CD4-positive, alpha-beta T cell treated with Interleukin-12 subunit alpha and Interleukin-12 subunit beta, for 1 hour (primary cell): ENCODE results near the gene SASH3.

ENCODE experiments used
- DNase-seq: peaks from one replicate; pipeline ENCODE4 v3.0.0-alpha.2; 2020

The SASH3 gene

DNA sequence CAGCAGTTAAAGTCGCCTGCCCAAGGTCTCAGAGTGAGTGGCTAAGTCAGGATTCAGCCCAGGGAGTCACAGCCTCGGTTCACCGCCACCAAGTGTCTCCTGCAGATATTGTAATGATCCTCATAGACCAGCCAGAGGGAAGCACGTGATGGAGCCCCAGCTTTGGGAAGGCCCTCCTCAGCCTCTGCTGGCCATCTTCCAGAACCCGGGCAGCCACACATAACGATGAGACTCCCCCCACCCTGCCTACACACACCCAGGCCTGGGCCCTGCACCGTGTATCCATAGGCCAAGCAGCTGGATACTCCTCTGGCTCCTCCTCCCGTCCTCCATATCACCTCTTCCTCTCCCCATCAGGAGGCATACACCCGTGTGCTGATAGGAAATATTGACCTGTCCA is 19.6 kb upstream of the SASH3 start:
- no peak for DNase-seq

DNA sequence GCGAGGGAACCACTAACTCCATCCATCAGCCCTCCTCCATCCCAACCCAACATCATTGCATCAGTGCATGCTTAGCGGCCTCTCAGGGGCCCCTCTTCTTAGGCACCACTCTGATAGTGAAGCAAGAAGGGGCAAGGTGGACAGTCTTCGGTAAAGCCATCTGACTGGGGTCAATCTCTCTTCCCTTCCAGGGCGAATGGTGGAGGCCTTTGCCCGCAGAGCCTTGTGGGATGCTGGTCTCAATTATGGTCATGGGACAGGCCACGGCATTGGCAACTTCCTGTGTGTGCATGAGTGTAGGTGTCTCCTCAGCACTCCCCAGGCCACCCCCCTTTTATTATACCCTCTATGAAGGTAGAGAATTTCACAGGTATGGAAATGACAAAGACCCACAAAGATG is 18.8 kb upstream of the SASH3 start:
- DNase-seq = no peak

- DNase-seq = no peak
These were observed 18.2 kb upstream of the SASH3 start for GRCh38 chrX:129761596-129761995.

GRCh38 chrX:129762448-129762847 is 17.3 kb upstream of the SASH3 start:
- DNase-seq = no peak

DNA sequence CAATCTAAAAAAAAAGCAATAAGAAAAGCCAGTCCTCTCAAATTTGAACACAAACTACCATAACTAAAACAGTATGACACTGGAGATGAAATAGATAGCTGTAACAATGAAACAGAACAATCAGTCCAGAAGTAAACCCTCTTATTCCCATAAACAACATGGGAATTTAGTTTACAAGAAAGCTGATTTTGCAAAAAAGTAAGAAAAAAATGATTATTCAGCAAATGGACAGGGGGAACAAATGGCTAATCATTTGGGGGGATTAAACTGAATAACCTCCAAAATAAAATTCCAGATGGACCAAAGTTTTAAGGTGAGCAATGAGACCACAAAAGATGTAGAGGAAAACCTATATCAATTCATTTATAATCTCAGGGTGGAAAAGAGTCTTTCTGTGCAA is 16.1 kb upstream of the SASH3 start:
- no peak for DNase-seq

- no peak for DNase-seq
These were observed 11.6 kb upstream of the SASH3 start for GRCh38 chrX:129768186-129768585.

DNA sequence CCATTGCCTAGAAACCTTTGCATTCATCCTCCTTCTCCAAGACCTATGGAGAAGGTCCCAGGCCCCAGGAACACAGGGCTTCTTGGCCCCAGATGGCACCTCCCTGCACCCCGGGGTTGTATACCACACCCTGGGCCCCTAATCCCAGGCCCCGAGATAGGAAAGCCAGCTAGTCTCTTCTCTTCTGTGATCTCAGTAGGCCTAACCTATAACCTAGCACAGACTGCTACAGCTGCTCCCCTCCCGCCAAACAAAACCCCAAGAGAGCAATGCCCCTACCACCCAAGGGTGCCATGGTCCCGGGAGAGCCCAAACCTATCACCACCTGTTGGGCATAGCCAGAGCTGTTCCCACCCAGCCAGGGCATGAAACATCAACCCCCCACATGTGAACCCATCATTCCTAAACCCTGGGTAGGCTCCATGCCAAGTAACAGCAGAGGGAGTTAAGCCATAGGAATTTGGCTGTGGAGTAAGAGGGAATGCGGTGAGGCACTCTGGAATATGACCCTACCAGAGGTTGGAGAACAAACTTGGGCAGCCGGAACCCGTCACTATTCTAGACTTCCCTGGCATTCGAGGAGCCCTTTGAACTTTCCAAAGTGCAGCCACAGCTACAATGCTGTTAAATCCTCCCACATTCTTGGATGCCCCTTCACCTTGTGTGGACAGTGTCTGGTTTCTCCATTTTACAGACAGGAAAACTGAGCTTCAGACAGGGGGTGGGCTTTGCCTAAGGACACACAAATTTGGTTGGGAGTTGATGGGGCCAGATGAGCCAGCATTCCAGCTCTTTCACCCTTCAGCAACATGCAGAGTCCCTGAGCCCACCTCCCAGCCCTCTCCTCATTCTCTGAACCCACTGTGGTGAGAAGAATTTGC is 10.9 kb upstream of the SASH3 start:
- DNase-seq = no peak

- DNase-seq = peak; percentile 81
These were observed 10.1 kb upstream of the SASH3 start for GRCh38 chrX:129769467-129770154.

GRCh38 chrX:129771266-129771995 is 8.3 kb upstream of the SASH3 start:
- DNase-seq = peak; percentile 52

DNA sequence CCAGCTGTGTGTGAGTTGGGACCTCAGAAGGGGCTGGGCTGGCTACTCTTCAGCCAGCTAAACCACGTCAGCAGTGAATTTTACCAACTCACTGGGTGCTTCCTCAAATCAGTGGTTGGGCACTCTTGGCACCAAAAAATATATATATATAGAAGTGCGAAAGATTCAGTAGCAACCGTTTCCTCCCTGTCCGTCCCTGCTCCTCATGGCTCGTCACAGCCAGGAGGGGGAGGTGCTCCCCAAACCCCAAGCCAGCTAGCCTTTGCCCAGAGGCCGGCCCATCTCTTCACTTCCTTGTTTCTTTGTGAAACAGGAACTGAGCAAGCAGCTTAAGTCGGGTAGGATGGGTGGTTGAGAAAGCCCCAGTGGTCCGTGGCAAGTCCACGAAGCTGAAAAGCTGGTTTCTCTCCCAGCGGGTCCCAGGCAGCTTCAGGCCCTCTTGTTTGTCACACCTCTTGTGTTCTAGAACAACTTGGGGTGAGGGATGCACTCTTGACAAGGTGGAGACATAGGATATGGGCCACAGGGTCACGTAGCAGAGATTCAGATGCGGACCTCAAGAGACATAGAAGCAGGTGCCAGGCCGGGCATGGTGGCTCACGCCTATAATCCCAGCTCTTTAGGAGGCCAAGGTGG is 6.8 kb upstream of the SASH3 start:
- DNase-seq = peak; percentile 61

GRCh38 chrX:129773649-129774458 is 5.9 kb upstream of the SASH3 start:
- DNase-seq = no peak

- peak; percentile 76 for DNase-seq
These were observed 2.3 kb upstream of the SASH3 start for GRCh38 chrX:129777218-129778030.

- DNase-seq = no peak
These were observed 570 bp upstream of the SASH3 start for GRCh38 chrX:129779086-129779672.

- no peak for DNase-seq
These were observed 824 bp downstream of the SASH3 start for GRCh38 chrX:129780441-129781105.

DNA sequence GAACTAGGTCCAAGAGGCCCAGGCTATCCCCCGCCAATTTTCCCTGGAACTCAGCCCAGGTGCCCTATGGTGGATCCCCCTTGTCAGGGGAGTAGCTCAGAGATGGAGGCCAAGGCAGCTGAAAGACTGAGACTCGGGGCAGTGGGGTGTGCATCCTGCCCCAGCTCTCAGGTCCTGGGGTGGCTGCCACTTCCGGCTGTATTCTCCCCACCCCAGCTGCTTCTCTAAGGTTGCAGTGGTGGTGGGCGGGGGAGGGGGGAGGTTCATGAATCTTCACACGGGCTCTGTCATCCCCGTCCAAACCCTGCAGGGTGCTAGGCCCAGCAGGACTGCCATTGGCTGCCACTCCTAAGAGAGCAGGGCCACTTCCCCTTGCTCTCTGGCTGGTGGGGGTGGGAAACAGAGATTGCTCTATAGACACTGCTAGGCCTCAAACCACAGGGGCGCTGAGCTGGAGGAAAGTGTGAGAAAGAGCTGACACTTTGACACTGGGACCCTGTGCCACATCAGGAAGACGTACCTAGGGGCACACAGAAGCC is 1.5 kb downstream of the SASH3 start:
- peak; percentile 85 for DNase-seq

GRCh38 chrX:129781680-129782495 is 2.1 kb downstream of the SASH3 start:
- DNase-seq = no peak

- no peak for DNase-seq
These were observed 3.0 kb downstream of the SASH3 start for GRCh38 chrX:129782706-129783105.

DNA sequence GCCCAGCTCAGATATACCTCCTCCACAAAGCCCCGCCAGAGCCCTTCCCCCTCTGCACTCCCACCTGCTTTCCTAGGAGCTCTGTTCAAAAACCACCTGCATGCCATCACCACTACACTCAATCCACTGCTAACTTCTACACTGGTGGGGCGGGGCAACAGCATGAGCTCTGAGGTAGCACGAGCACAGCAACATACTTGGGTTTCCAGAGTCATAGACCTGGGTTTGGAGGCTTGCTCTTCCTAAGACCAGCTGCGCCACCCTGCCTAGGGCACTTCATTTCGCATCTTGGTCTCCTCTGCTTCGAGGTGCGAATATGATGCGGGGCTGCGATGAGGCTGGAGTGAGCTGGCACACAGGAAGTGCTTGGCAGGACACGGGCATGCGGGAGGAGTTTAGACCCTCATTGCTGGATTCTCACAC is 3.6 kb downstream of the SASH3 start:
- no peak for DNase-seq

GRCh38 chrX:129784371-129784770 is 4.6 kb downstream of the SASH3 start:
- DNase-seq = no peak
